ENCODE data around the gene PCK2. TPM values are rescaled to one million over a fixed set of nuclear protein-coding genes. Genes with fewer than 3 reads are reported as not detected.

Gene PCK2
- total RNA-seq, 4 donors from 2014 or later: 9.1 to 20.7 (median 12.5) TPM

DNA sequence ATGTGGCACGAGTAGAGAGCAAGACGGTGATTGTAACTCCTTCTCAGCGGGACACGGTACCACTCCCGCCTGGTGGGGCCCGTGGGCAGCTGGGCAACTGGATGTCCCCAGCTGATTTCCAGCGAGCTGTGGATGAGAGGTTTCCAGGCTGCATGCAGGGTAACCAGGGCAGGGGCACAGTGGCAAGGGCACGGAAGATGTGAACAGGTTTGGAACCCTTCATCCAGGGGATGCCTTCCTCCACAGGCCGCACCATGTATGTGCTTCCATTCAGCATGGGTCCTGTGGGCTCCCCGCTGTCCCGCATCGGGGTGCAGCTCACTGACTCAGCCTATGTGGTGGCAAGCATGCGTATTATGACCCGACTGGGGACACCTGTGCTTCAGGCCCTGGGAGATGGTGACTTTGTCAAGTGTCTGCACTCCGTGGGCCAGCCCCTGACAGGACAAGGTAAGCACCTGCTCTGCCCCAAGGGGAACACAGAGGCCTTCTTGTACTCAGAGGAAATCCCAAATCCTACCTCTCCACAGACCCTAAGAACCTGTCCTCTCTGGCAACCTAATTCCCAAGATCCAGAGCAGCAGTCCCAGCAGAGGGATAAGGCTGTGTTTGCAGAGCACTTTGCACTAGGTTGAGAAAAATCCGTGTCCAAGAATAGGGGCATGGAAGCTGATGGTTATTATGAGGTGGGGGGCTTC is 4.3 kb downstream of the PCK2 start:
- no peak overlapping the region for H3K27ac ChIP-seq (replicated peaks in 1 of 4)
- H3K36me3 ChIP-seq: peaks cover 5 to 35% (median 20%) of the 10 kb centered on the region in 4 donors
- H3K4me1 ChIP-seq: peaks cover 16 to 20% (median 20%) of the 10 kb centered on the region in 4 donors
- no peak overlapping the region for H3K4me3 ChIP-seq
- intact Hi-C loops (cut with DNase I): no loop called here
- 94% methylated on average over 12 of the region's 16 CpGs for WGBS
- DNase-seq (ENCODE audit: extremely low spot score): no peak
- TF ChIP-seq POLR2A (IDR thresholded peaks at IDR 0.05; ENCODE audit: low read depth) (no peak), EP300 (IDR thresholded peaks at IDR 0.05) (no peak), POLR2AphosphoS5 (IDR thresholded peaks at IDR 0.05) (no peak)
- TF ChIP-seq, protein P1, sequence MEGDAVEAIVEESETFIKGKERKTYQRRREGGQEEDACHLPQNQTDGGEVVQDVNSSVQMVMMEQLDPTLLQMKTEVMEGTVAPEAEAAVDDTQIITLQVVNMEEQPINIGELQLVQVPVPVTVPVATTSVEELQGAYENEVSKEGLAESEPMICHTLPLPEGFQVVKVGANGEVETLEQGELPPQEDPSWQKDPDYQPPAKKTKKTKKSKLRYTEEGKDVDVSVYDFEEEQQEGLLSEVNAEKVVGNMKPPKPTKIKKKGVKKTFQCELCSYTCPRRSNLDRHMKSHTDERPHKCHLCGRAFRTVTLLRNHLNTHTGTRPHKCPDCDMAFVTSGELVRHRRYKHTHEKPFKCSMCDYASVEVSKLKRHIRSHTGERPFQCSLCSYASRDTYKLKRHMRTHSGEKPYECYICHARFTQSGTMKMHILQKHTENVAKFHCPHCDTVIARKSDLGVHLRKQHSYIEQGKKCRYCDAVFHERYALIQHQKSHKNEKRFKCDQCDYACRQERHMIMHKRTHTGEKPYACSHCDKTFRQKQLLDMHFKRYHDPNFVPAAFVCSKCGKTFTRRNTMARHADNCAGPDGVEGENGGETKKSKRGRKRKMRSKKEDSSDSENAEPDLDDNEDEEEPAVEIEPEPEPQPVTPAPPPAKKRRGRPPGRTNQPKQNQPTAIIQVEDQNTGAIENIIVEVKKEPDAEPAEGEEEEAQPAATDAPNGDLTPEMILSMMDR (IDR thresholded peaks at IDR 0.05): no peak
- no peaks in the 10 kb centered on the region for H3K9me3 ChIP-seq
- H3K27me3 ChIP-seq: no peaks in the 10 kb centered on the region

DNA sequence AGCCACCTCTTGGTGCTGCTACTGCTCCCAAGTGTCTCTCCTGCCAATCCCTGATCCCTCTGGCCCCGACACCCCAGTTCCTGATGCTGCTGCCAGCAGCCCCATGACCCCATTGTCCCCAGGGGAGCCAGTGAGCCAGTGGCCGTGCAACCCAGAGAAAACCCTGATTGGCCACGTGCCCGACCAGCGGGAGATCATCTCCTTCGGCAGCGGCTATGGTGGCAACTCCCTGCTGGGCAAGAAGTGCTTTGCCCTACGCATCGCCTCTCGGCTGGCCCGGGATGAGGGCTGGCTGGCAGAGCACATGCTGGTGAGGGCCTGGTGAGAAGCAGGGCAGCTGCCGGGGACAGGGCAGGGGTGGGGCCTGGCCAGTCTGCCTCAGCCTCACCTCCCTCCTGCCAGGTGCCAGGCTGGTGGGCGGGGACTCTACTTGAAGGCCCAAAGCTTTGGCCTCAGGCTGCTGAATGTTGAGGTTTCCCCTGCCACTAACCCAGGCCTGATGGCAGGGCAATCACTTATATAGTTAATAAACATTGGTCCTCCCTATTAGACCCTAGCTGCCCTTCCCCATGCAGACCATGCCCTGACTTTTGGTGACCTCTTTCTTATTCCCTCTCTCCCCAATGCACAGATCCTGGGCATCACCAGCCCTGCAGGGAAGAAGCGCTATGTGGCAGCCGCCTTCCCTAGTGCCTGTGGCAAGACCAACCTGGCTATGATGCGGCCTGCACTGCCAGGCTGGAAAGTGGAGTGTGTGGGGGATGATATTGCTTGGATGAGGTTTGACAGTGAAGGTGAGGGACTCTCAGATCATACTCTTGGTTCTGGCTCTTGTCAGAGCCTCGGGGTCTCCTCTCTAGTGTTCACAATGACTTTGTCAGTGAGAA is 5.1 kb downstream of the PCK2 start:
- H3K27ac ChIP-seq (replicated peaks in 1 of 4): no peak overlapping the region
- no peak overlapping the region for H3K4me3 ChIP-seq
- H3K4me1 ChIP-seq: peaks cover 13 to 14% (median 14%) of the 10 kb centered on the region in 4 donors
- no peak for TF ChIP-seq POLR2AphosphoS5 (IDR thresholded peaks at IDR 0.05)
- TF ChIP-seq POLR2A (IDR thresholded peaks at IDR 0.05; ENCODE audit: low read depth): no peak
- TF ChIP-seq, protein P1 (IDR thresholded peaks at IDR 0.05): no peak
- no peak for TF ChIP-seq EP300 (IDR thresholded peaks at IDR 0.05)
- intact Hi-C loops (cut with DNase I): no loop called here
- WGBS: 92% methylated on average over 15 of the region's 17 CpGs
- H3K9me3 ChIP-seq: no peaks in the 10 kb centered on the region
- peaks cover 5 to 39% (median 24%) of the 10 kb centered on the region in 4 donors for H3K36me3 ChIP-seq
- no peaks in the 10 kb centered on the region for H3K27me3 ChIP-seq
- no peak for DNase-seq (ENCODE audit: extremely low spot score)

DNA sequence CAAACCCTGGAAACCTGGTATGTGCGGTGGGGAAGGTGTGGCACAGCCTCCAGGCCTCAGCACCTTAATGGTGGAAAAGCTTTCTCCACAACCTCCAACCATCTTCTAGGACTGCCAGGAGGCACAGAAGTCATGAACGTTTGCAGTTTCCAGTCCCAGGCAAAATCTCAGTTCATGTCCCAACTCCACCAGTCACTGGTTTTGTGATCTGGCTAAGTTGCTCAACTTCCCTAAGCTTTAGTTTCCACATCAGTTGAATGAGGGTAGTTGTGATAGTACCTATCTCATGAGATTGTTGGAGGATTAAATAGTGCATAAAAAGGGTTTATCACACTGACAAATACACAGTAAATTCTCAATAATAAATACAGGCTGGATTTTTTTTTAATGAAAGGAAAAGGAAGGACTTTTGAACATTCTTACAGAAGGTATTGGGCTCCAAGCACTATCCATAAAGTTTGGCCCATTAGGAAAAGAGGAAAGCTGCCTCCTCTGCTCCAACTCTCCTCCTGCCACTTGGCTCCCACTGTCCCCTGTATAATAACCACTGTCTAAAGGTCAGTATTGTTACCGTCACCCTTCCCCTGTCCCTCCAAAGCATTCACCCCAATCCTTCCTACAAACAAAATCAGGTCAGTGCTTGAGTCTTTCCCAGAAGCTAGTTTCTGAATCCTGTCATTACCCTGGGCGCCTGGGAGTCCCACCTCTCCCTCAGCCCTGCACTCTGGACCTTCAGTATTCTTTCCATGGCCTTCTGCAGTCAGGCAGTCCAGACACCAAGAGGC is 6.3 kb downstream of the PCK2 start:
- DNase-seq (ENCODE audit: extremely low spot score): no peak
- Histone ChIP-seq H3K9me3 (no peaks in the 10 kb centered on the region), H3K4me3 (no peak overlapping the region), H3K27ac (replicated peaks in 1 of 4) (no peak overlapping the region), H3K36me3 (peaks cover 5 to 39% (median 24%) of the 10 kb centered on the region in 4 donors), H3K27me3 (no peaks in the 10 kb centered on the region), H3K4me1 (peaks cover 3 to 6% (median 5%) of the 10 kb centered on the region in 4 donors)
- TF ChIP-seq, protein P1 (IDR thresholded peaks at IDR 0.05): no peak
- TF ChIP-seq POLR2AphosphoS5 (IDR thresholded peaks at IDR 0.05): no peak
- no peak for TF ChIP-seq EP300 (IDR thresholded peaks at IDR 0.05)
- TF ChIP-seq POLR2A (IDR thresholded peaks at IDR 0.05; ENCODE audit: low read depth): no peak
- intact Hi-C loops (cut with DNase I): no loop called here
- 76% methylated on average over 4 of the region's 4 CpGs for WGBS

DNA sequence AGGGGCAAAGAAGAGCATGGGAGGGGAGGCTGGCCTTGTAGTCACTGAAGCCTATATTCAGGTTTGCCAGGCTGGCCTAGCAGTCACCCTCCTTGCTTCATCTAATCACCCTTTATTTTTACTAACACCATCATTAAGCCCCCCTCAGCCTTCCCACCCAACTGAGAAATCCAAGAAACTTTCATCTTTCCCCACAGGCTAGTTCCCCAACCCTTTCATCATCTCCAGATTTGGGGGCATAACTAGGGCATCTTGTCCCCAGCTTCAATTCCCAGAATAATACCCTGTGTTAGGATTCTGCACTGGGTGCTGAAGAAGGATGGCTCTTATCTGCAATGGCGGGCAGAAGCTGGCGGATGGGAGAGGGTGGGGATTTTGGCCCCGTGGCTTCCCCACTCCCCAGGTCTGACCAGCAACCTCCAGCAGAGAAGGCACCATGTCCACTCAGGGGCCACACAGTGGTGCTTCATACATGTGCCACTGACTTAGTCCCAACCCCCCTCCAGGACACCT is 6.9 kb downstream of the PCK2 start:
- H3K4me3 ChIP-seq: no peak overlapping the region
- 100% methylated on average over 3 of the region's 3 CpGs for WGBS
- TF ChIP-seq, protein P1 (IDR thresholded peaks at IDR 0.05): no peak
- TF ChIP-seq POLR2A (IDR thresholded peaks at IDR 0.05; ENCODE audit: low read depth): no peak
- no peak for TF ChIP-seq EP300 (IDR thresholded peaks at IDR 0.05)
- TF ChIP-seq POLR2AphosphoS5 (IDR thresholded peaks at IDR 0.05): no peak

More for the DNA sequence above, 6.9 kb downstream of the PCK2 start:
- Histone ChIP-seq H3K4me1 (no peaks in the 10 kb centered on the region), H3K36me3 (peaks cover 5 to 39% (median 24%) of the 10 kb centered on the region in 4 donors), H3K27ac (replicated peaks in 1 of 4) (no peak overlapping the region), H3K9me3 (no peaks in the 10 kb centered on the region), H3K27me3 (no peaks in the 10 kb centered on the region)
- DNase-seq (ENCODE audit: extremely low spot score): no peak
- intact Hi-C loops (cut with DNase I): no loop called here
